ENCODE measurements around the gene TSHZ2.

Gene TSHZ2, protein sequence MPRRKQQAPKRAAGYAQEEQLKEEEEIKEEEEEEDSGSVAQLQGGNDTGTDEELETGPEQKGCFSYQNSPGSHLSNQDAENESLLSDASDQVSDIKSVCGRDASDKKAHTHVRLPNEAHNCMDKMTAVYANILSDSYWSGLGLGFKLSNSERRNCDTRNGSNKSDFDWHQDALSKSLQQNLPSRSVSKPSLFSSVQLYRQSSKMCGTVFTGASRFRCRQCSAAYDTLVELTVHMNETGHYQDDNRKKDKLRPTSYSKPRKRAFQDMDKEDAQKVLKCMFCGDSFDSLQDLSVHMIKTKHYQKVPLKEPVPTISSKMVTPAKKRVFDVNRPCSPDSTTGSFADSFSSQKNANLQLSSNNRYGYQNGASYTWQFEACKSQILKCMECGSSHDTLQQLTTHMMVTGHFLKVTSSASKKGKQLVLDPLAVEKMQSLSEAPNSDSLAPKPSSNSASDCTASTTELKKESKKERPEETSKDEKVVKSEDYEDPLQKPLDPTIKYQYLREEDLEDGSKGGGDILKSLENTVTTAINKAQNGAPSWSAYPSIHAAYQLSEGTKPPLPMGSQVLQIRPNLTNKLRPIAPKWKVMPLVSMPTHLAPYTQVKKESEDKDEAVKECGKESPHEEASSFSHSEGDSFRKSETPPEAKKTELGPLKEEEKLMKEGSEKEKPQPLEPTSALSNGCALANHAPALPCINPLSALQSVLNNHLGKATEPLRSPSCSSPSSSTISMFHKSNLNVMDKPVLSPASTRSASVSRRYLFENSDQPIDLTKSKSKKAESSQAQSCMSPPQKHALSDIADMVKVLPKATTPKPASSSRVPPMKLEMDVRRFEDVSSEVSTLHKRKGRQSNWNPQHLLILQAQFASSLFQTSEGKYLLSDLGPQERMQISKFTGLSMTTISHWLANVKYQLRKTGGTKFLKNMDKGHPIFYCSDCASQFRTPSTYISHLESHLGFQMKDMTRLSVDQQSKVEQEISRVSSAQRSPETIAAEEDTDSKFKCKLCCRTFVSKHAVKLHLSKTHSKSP (N-terminal part only)

DNA sequence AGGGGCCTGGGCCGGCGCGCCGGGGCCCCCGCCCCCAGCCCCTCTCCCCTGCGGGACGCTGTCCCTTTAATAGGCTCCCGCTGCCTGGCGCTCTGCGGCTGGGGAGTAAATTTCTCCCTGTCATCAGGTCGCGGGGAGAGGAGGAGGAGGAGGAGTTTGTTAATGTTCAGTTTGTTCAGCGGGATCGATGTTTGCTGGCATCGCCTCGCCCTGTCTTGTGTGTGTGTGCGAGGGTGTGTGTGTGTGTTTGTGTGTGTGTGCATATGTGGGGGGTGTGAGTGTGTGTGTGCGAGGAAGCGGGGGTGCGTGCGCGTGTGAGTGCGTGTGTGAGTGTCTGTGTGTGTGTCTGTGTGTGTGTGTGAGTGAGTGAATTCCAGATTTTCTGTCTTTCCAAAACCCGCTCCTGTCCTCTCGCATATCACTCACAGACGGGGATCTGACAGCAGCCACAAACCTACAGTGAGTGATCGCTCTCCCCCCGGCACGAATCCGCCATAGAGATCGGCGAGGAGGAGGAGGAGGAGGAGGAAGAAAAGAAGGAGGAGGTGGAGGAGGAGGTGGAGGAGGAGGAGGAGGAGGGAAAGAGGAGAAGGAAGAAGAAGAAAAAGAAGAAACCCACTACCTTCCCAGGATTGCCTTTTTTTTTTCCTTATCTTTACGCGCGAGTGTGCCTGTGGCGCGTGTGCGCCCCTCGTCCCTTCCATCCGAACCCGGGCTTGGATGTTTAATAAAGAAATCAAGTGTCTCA, at the start of gene TSHZ2:
TSS of gene TSHZ2 (plus strand) at position 169 of the 748 bp plus-strand sequence. CDS start 936 bp downstream, outside the sequence.
- no peak for DNase-seq (ENCODE audit: low read depth in 2 of 2)

DNA sequence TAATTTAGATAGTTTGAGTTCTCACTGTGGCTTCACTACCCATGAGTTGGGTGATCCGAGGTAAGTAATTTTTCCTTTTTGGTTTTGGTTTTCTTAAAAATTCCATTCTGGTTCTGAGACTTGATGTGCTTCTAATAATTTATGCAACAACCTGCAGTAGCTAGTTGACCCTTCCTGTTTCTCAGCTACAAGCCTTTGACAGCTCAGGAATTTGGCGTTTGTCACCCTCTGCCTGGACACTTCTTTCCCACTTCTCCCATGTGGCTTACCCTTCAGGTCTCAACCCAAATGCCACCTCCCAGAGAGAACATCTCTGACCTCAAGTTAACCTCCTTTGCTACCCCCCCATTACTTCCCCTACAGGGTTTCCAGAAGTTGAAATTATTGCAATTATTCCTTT, 49.7 kb upstream of the TSHZ2 start:
- no peak for DNase-seq (ENCODE audit: low read depth in 2 of 2)

DNA sequence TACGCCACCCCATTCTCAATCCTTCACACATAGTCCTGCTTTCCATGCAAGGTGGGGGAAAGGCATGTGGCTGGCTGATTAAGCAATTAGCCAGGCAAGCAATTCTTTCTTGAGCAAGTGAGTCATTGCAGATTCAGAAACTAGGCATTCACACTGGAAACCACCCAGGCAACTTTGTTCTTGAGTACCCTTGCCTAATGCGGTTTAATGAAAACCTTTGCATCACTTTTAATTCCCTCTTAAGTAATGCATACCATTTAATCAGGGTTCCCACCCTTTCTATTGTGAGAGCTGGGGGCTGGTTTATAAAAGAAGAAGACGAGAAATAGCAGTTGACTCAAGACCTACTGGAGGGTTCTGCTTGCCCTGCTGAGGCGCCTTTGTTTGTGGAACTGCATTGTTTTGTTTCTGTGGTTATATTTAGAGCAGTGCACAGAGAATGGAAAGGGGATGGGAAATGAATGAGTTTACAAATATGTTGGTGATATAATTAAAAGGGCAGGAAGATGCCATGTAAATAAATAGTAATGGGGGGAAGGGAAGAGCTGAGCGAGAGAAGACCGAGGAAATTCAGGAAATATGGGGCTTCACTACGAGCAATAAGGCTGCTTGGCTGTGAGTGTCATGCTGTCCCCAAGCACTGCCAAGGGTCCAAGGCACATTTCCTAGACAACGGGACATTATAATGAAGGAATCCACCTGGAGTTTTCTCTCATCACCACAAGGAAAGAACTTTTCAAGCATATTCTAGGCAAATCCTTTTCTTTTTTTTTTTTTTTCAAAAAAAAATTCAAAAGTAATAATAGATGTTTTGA, 48.8 kb upstream of the TSHZ2 start:
- no peak for DNase-seq (ENCODE audit: low read depth in 2 of 2)

DNA sequence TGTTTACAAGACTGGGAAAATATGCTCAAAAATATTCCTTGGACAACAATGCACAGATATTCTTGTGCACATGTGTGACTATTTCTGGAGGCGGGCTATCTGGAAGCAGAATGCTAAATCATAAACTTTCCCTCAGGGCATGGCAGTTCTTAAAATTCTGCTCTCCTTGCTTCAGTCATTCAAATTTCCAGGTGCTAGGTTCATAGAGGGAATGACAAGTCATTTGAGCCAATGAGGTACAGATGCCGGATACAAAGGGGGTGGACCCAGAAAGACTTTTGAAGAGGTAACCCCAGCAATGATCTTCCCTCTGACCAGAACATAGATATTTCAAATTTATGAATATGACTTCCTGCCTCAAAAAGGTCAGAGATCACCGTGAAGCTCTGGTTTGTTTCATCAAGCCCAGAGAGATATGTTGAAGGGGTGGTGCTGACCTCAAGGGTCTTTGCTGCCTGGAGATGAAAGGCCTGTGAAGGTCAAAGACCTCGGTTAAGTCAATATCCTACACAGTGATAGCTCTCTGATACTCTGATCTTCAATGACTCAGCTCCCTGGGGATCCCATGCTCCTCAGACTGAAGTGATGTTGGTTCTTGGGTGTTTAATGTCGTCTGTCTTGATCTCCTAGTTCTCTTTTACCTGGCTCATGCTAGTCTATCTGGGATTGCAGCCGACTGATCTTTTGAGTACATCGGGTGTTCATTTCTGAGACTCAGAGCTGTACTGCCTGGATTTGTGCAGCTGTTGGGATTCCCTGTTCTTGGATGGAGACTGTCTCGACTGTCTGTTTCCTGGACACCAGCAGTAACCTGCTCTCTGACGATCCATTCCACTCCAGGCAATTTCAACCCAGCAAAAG, 47.5 kb upstream of the TSHZ2 start:
- no peak for DNase-seq (ENCODE audit: low read depth in 2 of 2)

DNA sequence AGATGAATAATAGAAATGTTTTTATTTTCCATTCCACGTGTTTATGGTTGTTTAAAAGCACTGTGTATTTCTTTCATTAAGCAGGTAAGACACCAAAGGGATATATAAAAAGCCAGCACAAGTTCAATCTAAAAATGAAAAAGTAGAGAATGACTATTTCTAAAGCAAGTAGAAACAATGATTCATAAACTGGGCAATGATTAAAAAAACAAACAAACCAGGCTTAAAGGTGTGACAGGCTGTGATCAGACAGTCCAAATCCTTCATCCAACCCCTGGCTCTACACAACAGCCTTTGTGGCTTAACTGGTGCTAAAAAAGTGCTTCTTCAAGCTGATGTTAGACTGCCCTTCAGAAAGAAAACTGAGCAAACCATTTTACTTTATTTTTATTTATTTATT, 45.7 kb upstream of the TSHZ2 start:
- DNase-seq (ENCODE audit: low read depth in 2 of 2), result no peak

DNA sequence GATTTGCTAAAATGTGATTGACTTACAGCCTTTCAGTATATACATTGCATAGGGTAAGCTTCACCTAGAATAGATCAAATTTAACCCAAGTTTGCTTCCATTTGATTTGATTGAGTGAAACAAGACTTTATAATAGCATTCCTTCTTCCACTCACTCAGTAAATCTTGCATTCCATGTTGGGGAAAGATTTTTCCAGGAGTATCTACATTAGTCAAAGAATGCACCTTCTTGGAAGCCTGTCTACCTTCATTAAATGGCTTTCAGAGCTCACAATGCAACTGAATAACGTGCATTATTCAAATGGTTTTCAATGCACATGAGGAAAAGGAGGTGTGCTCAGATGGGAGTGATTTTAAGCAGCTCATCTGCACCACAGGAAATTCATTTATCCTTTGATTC, 38.3 kb upstream of the TSHZ2 start:
- DNase-seq (ENCODE audit: low read depth in 2 of 2), result no peak

DNA sequence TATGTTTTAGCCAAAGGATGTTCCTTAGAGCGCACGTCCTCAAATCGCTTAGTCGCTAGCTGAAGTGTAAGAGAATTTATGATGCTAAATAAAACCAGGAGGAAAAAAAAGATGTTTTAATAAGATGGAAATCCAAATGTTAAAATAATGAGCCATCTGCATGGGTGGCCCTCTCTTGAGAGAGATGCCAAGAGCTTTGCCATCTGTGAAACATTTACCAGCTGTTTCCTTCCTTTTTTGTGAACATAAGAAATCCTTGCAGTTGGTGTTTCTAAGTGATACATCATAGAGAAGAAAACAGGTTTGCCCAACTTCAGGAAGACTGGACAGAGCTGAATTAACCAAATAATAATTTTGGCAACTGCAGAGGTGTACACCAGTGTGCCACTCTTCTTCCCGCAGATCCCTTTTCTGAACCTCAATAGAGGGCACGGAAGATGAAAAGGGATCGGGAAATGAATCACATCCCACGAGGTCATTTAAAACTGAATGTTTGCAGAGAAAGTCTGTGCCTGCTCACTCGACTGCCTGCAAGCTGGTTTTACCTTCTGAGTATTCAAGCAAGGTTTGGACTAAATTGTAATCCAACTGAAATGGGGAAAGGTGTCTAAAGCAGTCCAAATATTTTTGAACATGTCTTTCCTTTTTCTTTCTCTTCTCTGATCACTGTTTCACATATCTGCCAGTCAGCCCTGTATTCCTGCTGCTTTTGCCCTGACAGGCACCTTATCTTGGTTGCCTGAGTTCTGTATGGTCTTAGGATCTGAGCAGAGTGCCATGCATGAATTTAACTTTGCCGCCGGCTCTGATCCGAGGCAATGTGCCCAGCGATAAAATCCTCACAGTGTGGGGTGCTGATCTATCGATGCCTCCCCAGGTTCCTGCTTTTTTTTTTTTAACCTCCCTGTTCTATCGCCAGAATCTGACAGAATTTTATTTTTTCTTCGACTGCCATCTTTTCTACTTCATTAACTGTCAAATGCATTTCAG, 35.5 kb upstream of the TSHZ2 start:
- DNase-seq (ENCODE audit: low read depth in 2 of 2), result no peak

DNA sequence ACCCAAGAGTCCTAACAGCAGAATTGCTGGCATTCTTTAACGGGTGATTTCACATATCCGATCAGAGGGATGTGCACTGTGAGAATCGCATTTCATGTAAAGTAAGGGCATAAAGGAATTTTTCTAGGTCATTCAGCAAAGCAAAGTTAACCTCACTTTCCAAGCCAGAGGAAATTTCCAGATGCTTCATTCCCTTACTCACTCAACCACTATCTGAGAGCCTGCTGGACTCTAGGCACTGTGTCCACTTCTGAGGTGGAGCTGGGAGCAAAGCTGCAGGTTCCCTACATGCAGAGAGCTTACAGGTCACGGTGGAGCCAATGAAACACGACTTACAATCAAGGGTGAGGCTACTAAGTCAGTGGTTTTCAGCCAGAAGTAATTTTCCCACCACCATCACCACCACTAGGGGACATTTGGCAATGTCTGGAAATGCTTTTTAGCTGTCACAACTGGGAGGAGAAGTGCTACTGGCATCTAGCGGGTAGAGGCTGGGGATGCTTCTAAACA, 34.5 kb upstream of the TSHZ2 start:
- DNase-seq (ENCODE audit: low read depth in 2 of 2), result no peak

DNA sequence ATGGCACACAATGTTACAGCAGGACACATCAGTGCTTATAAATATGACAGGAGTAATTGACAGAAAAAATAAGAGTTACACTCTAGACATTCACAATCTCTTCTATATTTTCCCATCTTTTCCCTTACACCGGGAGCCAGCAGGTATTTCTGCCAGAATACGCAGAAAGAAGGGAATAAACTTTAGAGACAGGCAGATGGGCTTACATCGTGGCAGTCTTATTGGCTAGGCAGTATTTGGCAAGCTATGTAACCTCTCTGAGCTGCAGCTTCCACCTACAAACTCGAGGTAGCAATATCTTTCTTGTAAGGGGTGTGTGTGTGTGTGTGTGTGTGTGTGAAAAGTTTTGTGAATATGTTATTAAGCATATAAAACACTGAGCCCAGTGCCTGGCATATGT, 33.0 kb upstream of the TSHZ2 start:
- no peak for DNase-seq (ENCODE audit: low read depth in 2 of 2)

DNA sequence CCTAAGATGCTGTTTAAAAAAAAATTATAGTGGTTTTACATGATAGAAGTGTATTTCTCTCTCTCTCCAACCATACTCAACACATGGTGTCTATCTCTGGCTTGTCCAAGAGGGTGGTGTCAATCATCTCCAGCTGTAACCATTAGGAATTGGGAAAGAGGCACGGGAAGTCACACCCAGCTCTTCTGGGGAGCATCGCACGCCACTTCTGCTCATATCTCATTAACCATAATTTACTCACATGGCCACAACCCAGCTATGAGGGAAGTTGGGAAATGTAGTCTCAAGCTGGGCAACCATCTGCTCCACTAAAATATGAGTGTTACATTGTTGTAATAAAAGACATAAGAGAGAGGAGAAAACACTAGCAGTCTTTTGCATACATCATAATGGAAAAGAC, 30.4 kb upstream of the TSHZ2 start:
- DNase-seq (ENCODE audit: low read depth in 2 of 2), result no peak

DNA sequence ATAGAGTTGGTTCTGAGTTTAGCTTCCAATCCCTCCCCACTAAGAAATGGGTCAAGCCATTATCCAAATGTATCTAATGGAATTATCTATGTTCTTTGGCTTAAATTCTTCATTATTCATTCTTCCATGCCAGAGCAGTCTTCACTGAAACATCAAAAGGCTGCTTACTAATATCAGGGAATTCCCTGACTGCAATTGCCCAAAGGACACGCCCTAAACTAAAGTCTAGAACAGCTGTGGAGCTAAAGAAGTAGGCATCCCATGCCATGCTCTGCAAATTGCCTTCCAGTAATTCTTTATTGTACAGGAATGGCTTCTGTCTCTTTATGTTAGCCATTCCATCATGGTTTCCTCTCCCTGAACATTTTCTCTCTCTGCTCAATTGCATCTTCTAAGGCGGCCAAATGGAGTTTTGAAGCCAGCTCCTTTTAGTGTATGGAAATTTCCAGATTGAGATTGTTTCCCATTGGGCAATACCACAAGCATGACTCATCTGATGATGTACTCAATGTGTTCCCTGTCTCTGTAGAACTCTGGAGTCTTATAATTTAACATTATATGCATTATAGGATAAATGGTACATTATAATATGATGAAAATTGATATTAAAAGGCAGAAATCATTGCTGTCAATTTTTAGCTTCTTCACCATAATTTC, 28.8 kb upstream of the TSHZ2 start:
- no peak for DNase-seq (ENCODE audit: low read depth in 2 of 2)

DNA sequence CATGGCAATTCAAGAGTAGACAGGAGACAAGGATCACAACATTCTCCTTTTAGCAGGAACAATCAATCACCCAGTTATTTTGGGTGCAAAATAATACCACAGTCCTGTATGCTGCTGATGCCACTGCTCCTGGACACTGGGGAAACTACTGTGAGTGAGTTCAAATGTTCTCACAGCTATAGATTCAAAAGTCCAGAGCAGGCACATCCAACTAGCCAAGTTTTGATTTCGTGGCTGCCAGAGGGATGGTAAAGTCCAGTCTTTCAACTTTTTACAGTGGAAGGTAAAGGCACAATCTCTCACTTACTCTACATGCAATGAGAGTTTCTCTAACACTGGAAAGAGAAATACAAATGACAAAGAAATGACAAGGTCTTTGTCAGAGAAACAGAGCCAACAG, 26.9 kb upstream of the TSHZ2 start:
- DNase-seq (ENCODE audit: low read depth in 2 of 2), result no peak

DNA sequence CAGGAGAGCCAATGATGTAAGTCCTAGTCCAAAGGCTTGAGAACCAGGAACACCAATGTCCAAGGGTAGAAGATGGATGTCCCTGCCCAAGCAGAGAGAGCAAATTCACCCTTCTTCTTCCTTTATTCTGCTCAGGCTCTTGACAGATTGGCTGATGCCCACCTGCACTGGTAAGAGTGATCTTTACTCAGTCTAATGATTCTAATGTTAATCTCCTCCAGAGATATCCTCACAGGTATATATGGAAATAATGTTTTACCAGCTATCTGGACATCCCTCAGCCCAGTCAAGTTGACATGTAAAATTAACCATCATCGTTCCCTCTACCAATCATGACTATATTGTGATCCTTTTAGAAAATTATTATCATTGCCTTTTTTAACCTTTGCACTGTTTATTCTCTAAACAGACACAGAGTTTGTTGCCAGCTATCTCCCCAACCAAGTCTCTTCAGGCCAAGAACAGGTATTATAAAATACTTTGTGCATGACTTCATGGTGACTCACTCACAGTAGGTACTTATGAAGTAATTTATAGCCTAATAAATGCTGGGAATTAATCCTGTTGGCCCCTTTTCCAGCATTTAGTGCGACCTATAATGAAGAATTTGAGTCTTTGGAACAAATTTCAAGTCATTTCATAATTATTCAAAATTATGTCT, 26.2 kb upstream of the TSHZ2 start:
- no peak for DNase-seq (ENCODE audit: low read depth in 2 of 2)

DNA sequence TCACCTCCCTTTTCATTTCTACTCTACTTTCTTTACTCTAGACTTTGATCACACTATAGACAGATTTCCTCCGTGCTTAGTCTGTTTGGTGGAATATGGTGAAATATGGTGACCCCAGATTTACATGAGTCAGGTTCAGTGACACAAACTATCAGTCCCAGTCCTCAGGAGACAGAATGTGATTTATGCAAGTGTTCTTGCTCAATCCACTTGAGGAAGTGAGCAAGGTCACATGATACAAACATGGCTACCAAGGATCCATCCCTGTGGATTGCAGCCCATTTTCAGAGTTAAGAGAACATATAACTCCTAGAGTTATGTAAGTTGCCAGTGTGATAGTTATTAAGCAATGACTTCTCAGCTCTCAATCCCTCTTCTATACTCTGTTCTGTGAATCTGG, 23.7 kb upstream of the TSHZ2 start:
- no peak for DNase-seq (ENCODE audit: low read depth in 2 of 2)

DNA sequence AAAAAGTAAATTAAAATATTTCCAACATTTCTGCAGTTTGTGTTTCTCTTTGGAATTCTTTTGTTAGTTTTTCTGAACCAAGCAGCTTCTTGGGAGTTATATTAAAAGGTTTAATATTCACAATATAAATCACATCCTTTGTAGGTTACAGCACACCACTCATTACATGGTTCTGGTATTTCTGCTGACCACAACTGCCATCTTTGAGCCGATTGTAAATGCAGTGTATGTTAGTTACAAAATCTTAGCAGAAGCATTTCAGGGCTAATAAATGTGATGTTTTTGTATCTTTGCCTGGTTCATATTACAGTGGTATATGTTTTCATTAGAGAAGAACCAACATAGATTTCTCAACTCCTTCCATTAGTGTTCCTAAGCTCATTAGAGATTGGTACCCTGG, 19.1 kb upstream of the TSHZ2 start:
- no peak for DNase-seq (ENCODE audit: low read depth in 2 of 2)

DNA sequence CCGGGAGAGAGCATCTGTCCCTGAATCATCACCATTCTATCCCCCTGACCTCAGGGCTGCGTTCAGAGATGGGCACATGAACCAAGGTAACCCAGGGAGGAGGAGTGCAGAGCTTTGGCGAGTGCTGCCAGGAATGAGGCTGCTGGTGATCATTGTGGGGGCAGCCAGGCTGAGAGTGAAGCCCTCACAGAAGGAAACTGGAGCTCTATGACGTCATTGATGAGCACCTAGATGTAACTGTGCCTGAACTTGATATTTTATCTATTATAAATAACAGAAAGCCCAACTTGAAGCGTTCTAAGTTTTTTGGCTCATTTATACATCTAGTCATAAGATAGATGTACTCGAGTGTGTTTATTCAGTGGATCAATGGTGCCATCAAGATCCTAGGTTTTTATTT, 17.3 kb upstream of the TSHZ2 start:
- DNase-seq (ENCODE audit: low read depth in 2 of 2), result no peak

DNA sequence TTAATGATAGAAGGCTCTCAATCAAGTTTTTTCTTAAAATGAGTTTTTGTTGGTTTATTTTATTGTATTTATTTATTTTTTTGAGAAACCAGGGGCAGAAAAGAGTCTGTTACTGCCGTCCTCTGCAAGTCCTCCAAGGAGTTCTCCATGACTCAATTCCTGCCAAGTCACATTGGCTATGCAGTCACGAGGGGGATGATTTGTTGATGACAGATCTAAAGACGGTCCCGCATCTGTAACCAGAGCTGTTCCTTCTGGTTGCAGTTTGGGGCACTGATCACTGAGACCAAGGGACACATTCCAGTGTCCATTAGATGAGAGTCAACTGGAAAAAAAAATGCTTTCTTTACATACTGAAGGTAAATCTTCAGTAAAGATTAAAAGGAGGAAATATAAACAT, 13.9 kb upstream of the TSHZ2 start:
- no peak for DNase-seq (ENCODE audit: low read depth in 2 of 2)

DNA sequence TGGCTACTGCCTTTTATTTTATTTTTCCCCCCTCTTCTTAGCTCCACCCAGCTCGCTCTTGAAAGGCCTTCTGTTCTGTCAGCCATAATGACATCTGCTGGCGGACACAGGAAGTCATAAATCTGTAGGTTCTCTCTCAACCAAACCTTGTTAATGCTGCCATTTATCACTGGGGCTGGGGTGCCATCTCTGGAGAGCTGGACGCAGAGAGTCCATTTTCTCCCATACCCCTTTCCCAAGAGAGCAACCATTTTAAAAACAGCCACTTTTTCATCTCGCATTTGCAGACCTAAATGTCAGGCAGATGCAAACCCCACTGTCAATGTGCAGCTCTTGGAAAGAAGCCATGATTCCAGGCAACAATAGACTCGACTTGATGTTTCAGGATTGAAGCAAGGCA, 13.0 kb upstream of the TSHZ2 start:
- DNase-seq (ENCODE audit: low read depth in 2 of 2), result no peak

Measured in stimulated activated CD8-positive, alpha-beta memory T cell treated with anti-CD3 and anti-CD28 coated beads, Interleukin-15, amount 100 ng/mL, for 4 hours (primary cell).